ENCODE measurements around the gene GATD1.

GRCh38 chr11:824292-824880, 47.1 kb upstream of the GATD1 start:
- TF ChIP-seq JUND (IDR thresholded peaks at IDR 0.05; ENCODE audit: low read depth, low read length) (no peak), TAF1 (IDR thresholded peaks at IDR 0.05; ENCODE audit: borderline replicate concordance, low read depth, low read length) (no peak), POLR2AphosphoS5 (IDR thresholded peaks at IDR 0.05; ENCODE audit: low read length) (no peak), MTA2 (IDR thresholded peaks at IDR 0.05; ENCODE audit: low read depth) (no peak), STAT1 (conservative IDR thresholded peaks at IDR 0.05) (no peak), HDAC6 (IDR thresholded peaks at IDR 0.05; ENCODE audit: unreplicated experiment) (no peak), ZNF274 (IDR thresholded peaks at IDR 0.05; ENCODE audit: insufficient read depth, insufficient read length) (no peak), BHLHE40 (IDR thresholded peaks at IDR 0.05; ENCODE audit: borderline replicate concordance in 1 of 2, low read depth in 2 of 2, low read length in 1 of 2) (no peak), ELK1 (IDR thresholded peaks at IDR 0.05; ENCODE audit: low read depth, low read length) (no peak), MEF2B (IDR thresholded peaks at IDR 0.05; ENCODE audit: partially characterized antibody, poor library complexity, severe bottlenecking) (no peak)
- TF ChIP-seq, protein P1, sequence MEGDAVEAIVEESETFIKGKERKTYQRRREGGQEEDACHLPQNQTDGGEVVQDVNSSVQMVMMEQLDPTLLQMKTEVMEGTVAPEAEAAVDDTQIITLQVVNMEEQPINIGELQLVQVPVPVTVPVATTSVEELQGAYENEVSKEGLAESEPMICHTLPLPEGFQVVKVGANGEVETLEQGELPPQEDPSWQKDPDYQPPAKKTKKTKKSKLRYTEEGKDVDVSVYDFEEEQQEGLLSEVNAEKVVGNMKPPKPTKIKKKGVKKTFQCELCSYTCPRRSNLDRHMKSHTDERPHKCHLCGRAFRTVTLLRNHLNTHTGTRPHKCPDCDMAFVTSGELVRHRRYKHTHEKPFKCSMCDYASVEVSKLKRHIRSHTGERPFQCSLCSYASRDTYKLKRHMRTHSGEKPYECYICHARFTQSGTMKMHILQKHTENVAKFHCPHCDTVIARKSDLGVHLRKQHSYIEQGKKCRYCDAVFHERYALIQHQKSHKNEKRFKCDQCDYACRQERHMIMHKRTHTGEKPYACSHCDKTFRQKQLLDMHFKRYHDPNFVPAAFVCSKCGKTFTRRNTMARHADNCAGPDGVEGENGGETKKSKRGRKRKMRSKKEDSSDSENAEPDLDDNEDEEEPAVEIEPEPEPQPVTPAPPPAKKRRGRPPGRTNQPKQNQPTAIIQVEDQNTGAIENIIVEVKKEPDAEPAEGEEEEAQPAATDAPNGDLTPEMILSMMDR (IDR thresholded peaks at IDR 0.05 in 2 of 3, conservative IDR thresholded peaks at IDR 0.05 in 1 of 3; ENCODE audit: control insufficient read depth in 2 of 3, extremely low read depth in 1 of 3, insufficient read depth in 1 of 3, low read depth in 3 of 3, low read length in 3 of 3), result no peak

Measured in GM12878 (cell line).